WTC11 (cell line): ENCODE data around the gene RHOV.

Experiments used
- ATF3 ChIP-seq: sonication (generic); formaldehyde crosslinking; conservative IDR thresholded peaks from 2 replicates; pipeline ENCODE4 v1.8.1; 2022; ENCODE audit warnings: mild to moderate bottlenecking, missing genetic modification reagents
- CREB1 ChIP-seq: sonication (generic); formaldehyde crosslinking; IDR thresholded peaks from 2 replicates; pipeline ENCODE4 v1.8.0; 2023; ENCODE audit warnings: mild to moderate bottlenecking, missing genetic modification reagents
- JUN ChIP-seq: sonication (generic); formaldehyde crosslinking; IDR thresholded peaks from 2 replicates; pipeline ENCODE4 v1.8.0; 2023; ENCODE audit warnings: mild to moderate bottlenecking, missing genetic modification reagents
- NFE2L1 ChIP-seq: sonication (generic); formaldehyde crosslinking; IDR thresholded peaks from 2 replicates; pipeline ENCODE4 v1.8.1; 2023; ENCODE audit warnings: missing genetic modification reagents
- OVOL2 ChIP-seq: fragments of 250-450 bp; sonication (Bioruptor Pico); IDR thresholded peaks from 2 replicates; pipeline ENCODE4 v1.9.0; 2021; ENCODE audit warnings: mild to moderate bottlenecking, borderline replicate concordance
- SMAD3 ChIP-seq: sonication (generic); formaldehyde crosslinking; IDR thresholded peaks from 2 replicates; pipeline ENCODE4 v1.8.0; 2022; ENCODE audit warnings: missing genetic modification reagents, mild to moderate bottlenecking, borderline replicate concordance
- TEAD1 ChIP-seq: sonication (generic); formaldehyde crosslinking; IDR thresholded peaks from 2 replicates; pipeline ENCODE4 v1.8.0; 2022; ENCODE audit warnings: mild to moderate bottlenecking, missing genetic modification reagents
- USF1 ChIP-seq: sonication (generic); formaldehyde crosslinking; IDR thresholded peaks from 2 replicates; pipeline ENCODE4 v1.8.0; 2022; ENCODE audit warnings: mild to moderate bottlenecking, missing genetic modification reagents
- ZSCAN18 ChIP-seq: fragments of 250-450 bp; sonication (Bioruptor Pico); IDR thresholded peaks from 2 replicates; pipeline ENCODE4 v2.1.2; 2022; ENCODE audit warnings: mild to moderate bottlenecking, moderate library complexity
- TF ChIP-seq, protein P1 (sequence below): fragments of 200-600 bp; IDR thresholded peaks from 2 replicates; pipeline ENCODE4 v1.8.0; 2022; ENCODE audit warnings: antibody characterized with exemption
- TF ChIP-seq, protein P2 (sequence below): sonication (generic); formaldehyde crosslinking; IDR thresholded peaks from 2 replicates; pipeline ENCODE4 v1.8.1; 2022; ENCODE audit warnings: mild to moderate bottlenecking, moderate library complexity, missing genetic modification reagents
- TF ChIP-seq, protein P3 (sequence below): sonication (generic); formaldehyde crosslinking; IDR thresholded peaks from 2 replicates; pipeline ENCODE4 v1.8.0; 2022; ENCODE audit warnings: mild to moderate bottlenecking, missing genetic modification reagents

- TF ChIP-seq, protein P1, sequence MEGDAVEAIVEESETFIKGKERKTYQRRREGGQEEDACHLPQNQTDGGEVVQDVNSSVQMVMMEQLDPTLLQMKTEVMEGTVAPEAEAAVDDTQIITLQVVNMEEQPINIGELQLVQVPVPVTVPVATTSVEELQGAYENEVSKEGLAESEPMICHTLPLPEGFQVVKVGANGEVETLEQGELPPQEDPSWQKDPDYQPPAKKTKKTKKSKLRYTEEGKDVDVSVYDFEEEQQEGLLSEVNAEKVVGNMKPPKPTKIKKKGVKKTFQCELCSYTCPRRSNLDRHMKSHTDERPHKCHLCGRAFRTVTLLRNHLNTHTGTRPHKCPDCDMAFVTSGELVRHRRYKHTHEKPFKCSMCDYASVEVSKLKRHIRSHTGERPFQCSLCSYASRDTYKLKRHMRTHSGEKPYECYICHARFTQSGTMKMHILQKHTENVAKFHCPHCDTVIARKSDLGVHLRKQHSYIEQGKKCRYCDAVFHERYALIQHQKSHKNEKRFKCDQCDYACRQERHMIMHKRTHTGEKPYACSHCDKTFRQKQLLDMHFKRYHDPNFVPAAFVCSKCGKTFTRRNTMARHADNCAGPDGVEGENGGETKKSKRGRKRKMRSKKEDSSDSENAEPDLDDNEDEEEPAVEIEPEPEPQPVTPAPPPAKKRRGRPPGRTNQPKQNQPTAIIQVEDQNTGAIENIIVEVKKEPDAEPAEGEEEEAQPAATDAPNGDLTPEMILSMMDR: no peak
- 0 out of 2 replicates have a peak, but pooled peaks have one; percentile 39 for TF ChIP-seq NFE2L1
- TF ChIP-seq, protein P2, sequence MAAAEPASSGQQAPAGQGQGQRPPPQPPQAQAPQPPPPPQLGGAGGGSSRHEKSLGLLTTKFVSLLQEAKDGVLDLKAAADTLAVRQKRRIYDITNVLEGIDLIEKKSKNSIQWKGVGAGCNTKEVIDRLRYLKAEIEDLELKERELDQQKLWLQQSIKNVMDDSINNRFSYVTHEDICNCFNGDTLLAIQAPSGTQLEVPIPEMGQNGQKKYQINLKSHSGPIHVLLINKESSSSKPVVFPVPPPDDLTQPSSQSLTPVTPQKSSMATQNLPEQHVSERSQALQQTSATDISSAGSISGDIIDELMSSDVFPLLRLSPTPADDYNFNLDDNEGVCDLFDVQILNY (CRISPR knock-in tag): peak; percentile 75; the same call in 1 of the 2 replicates
- 0 out of 2 replicates have a peak, but pooled peaks have one; percentile 22 for TF ChIP-seq TEAD1
- no peak for TF ChIP-seq SMAD3 (CRISPR knock-in tag)
- no peak for TF ChIP-seq CREB1
- no peak for TF ChIP-seq ZSCAN18 (CRISPR knock-in tag)
- TF ChIP-seq ATF3 (CRISPR knock-in tag): no peak
- TF ChIP-seq USF1 (CRISPR knock-in tag): peak; percentile 47; the same call in 1 of the 2 replicates
- TF ChIP-seq JUN (CRISPR knock-in tag): peak; percentile 59; the same call in 1 of the 2 replicates
- TF ChIP-seq, protein P3, sequence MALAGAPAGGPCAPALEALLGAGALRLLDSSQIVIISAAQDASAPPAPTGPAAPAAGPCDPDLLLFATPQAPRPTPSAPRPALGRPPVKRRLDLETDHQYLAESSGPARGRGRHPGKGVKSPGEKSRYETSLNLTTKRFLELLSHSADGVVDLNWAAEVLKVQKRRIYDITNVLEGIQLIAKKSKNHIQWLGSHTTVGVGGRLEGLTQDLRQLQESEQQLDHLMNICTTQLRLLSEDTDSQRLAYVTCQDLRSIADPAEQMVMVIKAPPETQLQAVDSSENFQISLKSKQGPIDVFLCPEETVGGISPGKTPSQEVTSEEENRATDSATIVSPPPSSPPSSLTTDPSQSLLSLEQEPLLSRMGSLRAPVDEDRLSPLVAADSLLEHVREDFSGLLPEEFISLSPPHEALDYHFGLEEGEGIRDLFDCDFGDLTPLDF: no peak
- TF ChIP-seq OVOL2 (CRISPR knock-in tag): no peak
These were observed 29.9 kb downstream of the RHOV start, which contains the start of gene SPINT1 for GRCh38 chr15:40843885-40844695.
